ENCODE results near the gene EIF3D.
A peak's percentile ranks its signal among the peaks of the same experiment; 100 is the strongest.

The EIF3D gene, protein sequence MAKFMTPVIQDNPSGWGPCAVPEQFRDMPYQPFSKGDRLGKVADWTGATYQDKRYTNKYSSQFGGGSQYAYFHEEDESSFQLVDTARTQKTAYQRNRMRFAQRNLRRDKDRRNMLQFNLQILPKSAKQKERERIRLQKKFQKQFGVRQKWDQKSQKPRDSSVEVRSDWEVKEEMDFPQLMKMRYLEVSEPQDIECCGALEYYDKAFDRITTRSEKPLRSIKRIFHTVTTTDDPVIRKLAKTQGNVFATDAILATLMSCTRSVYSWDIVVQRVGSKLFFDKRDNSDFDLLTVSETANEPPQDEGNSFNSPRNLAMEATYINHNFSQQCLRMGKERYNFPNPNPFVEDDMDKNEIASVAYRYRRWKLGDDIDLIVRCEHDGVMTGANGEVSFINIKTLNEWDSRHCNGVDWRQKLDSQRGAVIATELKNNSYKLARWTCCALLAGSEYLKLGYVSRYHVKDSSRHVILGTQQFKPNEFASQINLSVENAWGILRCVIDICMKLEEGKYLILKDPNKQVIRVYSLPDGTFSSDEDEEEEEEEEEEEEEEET

DNA sequence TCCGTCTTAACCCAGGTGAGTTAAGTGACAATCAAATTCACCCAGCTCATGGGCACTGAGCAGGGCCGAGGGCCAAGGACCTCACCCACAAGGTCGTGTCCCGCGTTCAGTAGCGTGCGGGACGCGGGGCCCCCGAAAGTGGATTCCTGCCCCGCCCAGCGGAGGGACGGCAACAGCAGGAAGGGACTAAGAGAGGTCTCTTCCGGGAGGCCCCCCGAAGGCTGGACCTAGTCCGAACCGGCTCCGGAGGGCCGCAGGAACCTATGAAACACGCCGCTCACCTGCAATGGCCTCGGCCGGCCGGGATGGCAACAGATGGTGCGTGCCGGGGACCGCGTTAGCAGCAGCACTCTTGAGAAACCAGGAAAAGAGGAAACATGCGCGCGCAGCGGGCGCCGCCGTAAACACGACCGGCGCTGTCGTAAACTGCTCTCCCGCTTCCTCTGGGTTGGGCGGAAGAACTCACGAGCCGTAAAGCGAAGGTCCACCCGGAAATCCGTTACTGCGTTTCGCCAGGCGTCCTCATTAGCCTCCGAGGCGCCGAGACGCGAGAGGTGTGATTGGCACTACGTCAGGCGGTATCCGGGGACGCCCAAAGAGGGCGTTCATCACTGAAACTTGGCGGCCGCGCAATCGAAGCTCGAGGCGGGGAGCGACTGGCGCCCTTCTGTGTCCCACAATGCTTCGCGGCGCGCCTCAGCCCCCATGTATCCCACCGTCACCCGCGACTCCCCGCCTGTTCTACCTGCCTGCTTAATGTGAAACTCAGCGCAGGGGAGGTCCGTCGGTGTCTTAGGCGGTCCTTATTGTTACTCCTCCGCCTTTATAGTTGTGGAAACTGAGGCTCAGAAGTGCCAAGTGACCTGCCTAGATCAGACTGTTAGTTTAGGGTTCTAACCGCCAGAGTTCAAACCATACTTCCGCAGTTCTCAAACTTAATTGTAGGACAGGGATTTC, at the start of gene EIF3D:
TSS of gene EIF3D (minus strand) at position 372 of the 957 bp plus-strand sequence. CDS start 3,045 bp downstream, outside the sequence.
- H3K4me3 ChIP-seq (ENCODE audit: low read length): peak within 1 kb of the TSS; percentile 97
- no peak for TF ChIP-seq ZNF274 (IDR thresholded peaks at IDR 0.05; ENCODE audit: low read depth, low read length)

DNA sequence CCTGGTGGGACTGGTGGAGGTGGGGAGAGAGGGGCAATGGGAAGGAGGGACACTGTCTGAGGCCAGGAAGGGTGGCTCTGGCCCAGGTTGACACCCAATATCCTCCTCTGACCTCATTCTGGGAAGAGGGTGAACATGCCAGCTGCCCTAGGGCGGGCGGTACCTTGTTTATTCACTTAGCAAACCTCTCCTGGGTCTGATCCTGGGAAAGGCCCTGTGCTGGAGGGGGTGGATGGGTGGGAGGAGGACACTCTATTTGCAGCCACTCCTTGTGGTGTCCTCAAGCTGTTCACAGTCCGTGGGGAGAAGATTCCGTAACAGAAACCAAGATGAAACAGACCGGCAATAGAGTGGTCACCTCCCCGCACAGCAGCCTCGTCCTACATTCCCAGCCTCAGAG, 49.7 kb upstream of the EIF3D start:
- H3K4me3 ChIP-seq (ENCODE audit: low read length): no peak overlapping the region
- TF ChIP-seq ZNF274 (IDR thresholded peaks at IDR 0.05; ENCODE audit: low read depth, low read length): no peak

DNA sequence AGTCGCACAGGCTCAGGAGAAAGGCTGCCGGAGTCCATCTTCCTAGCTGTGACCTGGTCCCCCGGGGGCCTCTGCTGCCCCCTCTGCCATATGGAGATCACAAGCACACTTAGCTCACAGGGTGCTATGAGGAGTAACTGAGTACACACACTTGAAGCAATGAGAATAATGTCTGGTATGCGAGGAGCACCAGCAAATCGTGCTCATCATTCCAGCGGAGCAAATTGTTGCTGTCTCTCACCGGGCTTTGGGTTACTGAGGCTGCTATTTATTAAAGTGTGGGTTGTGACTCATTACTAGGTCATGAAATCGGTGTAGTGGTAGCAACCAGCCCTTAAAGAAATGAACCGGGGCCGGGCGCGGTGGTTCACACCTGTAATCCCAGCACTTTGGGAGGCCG, 48.1 kb upstream of the EIF3D start:
- H3K4me3 ChIP-seq (ENCODE audit: low read length): no peak overlapping the region
- no peak for TF ChIP-seq ZNF274 (IDR thresholded peaks at IDR 0.05; ENCODE audit: low read depth, low read length)

DNA sequence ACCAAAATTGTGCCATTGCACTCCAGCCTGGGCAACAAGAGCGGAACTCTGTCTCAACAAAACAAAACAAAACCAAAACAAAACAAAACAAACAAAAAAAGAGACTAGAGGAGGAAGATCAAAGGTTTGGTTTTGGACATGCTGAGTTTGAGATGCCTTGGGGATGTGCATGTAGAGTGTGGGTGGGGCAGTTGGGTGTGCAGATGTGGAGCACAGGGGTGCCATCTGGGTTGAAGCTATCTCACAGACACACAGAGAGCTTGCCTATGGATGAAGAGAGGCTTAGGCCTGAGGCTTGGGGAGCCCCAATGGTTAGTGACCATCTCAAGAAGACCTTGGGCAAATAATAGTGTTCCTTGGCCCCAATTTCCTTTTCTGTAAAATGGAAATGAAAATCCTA, 45.8 kb upstream of the EIF3D start:
- TF ChIP-seq ZNF274 (IDR thresholded peaks at IDR 0.05; ENCODE audit: low read depth, low read length): no peak
- H3K4me3 ChIP-seq (ENCODE audit: low read length): no peak overlapping the region

DNA sequence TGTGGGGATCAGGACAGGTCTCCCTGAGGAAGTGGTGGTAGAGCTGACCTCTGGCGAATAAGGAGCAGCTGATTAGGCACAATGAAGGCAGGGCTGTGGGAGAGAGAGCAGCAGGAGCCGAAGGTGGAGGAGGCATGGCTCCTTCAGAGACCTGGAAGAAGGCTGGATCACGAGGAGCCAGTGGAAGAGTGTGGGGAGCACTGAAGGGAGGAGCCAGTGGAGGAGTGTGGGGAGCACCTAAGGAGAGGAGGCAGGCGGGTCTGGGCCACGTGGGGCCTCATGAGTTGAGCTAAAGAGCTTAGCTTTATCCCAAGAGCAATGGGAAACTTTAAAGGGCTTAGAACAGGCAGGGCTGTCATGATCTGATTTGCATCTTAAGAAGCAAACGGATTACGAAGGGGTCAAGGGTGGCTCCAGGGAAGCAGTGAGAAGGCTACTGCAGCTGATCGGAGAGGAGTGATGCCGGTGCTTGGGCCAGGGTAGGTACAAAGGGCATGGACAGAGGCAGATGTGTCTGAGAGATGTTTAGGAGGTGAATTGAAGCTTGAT, 44.9 kb upstream of the EIF3D start:
- TF ChIP-seq ZNF274 (IDR thresholded peaks at IDR 0.05; ENCODE audit: low read depth, low read length): no peak
- no peak overlapping the region for H3K4me3 ChIP-seq (ENCODE audit: low read length)

DNA sequence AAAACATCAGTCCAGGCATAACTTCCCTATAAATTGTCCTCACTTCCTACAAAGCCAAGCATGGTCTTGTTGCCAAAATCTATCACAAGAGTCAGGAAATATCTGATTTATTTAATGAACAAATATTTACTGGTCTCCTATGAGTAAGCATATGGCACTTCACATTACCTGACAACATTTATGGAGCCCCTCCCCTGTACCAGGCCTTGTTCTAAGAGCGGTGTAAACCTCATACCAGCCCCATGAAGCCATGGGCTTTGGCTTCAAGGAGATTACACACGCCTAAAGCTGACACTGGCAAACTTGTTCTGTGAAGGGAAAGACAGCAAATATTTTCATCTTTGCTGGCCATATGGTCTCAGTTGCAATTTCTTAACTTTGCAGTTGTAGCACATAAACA, 43.0 kb upstream of the EIF3D start:
- no peak overlapping the region for H3K4me3 ChIP-seq (ENCODE audit: low read length)
- TF ChIP-seq ZNF274 (IDR thresholded peaks at IDR 0.05; ENCODE audit: low read depth, low read length): no peak

DNA sequence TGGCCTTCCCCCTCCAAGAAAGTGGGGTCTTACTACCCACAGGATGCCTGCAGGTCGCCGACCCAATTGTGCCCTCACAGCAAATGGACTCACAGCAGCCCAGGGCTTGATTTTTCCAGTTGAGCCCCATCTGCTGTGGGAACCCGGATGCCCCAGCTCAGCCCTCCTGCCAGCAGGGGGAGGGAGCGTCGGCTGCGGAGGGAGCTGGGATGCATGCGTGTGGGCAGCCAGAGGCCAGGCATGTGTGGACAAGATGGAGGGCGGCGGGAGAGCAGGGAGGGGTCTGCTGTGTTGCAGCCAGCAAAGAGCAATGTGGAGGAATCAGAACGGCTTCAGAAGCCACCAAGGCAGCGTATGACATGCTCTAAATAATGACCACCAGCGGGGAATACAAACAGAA, 41.0 kb upstream of the EIF3D start:
- no peak overlapping the region for H3K4me3 ChIP-seq (ENCODE audit: low read length)
- no peak for TF ChIP-seq ZNF274 (IDR thresholded peaks at IDR 0.05; ENCODE audit: low read depth, low read length)

DNA sequence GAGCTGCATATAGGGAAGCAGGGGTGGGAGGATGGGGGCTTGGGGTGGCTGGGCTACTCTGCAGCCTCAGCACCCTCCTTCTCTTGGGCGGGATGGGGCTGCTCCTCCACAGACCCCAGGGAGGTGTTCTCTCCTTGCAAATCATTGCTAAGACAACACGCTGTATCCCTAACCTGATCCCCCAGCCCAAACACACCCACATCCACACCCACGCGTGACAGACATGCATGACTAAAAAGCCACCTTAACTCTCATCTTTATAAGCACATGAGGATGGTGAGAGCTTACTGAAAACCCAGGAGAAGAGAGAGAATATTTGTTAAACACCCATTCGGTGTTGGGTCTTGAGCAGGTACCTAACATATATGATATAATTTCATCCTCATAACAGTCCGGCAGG, 39.9 kb upstream of the EIF3D start:
- TF ChIP-seq ZNF274 (IDR thresholded peaks at IDR 0.05; ENCODE audit: low read depth, low read length): no peak
- H3K4me3 ChIP-seq (ENCODE audit: low read length): no peak overlapping the region

DNA sequence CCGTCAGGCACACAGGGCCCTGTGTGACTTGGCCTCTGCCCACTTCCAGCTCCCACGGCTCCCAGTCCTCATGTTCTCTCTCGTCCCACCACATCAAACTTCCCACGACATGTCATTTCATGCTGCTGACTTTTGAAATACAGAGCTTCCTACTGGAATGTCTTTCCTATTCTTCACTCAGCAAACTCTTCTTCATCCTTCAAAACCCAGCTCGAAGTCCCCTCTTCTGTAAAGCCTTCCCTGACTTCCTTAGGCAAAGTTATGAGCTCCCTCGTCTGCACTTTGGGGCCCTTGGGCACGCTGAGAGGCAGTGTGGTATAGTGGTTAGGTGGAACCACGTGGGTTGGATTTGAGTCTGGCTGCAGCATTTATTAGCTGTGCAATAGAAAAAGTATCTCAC, 37.8 kb upstream of the EIF3D start:
- no peak overlapping the region for H3K4me3 ChIP-seq (ENCODE audit: low read length)
- no peak for TF ChIP-seq ZNF274 (IDR thresholded peaks at IDR 0.05; ENCODE audit: low read depth, low read length)

DNA sequence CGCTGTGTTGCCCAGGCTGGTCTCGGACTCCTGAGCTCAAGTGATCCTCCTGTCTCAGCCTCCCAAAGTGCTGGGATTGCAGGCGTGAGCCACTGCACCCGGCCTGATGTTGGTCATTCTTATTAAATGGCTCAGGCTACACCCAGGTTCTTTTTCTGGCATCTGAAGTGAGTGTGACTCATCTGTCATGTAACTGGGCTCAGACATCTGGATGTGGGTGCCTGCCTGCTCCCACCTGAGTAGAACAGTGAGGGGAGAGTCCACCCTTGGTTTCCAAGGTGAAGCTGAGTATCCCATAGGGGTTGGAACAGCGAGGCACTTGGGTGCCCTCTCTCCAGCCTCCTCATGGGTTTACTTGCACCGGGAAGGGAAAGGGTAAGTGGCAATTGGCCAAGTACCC, 36.7 kb upstream of the EIF3D start:
- no peak for TF ChIP-seq ZNF274 (IDR thresholded peaks at IDR 0.05; ENCODE audit: low read depth, low read length)
- H3K4me3 ChIP-seq (ENCODE audit: low read length): no peak overlapping the region

DNA sequence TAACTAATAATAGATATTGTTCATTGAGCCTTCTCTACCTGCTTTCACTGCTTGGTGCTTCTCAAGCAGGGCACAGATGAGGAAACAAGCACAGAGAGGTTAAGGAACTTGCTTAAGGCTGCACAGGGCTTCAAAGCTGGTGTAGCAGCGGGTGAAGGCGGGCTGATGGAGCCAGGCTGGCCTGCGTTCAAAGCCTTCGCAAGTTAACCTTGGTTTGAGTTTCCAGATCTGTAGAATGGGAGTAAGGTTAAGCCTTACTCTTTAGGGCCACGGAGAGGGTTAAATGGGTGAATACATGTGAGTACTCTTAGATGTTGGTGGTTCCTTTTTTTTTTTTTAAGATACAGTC, 36.2 kb upstream of the EIF3D start:
- TF ChIP-seq ZNF274 (IDR thresholded peaks at IDR 0.05; ENCODE audit: low read depth, low read length): no peak
- no peak overlapping the region for H3K4me3 ChIP-seq (ENCODE audit: low read length)

DNA sequence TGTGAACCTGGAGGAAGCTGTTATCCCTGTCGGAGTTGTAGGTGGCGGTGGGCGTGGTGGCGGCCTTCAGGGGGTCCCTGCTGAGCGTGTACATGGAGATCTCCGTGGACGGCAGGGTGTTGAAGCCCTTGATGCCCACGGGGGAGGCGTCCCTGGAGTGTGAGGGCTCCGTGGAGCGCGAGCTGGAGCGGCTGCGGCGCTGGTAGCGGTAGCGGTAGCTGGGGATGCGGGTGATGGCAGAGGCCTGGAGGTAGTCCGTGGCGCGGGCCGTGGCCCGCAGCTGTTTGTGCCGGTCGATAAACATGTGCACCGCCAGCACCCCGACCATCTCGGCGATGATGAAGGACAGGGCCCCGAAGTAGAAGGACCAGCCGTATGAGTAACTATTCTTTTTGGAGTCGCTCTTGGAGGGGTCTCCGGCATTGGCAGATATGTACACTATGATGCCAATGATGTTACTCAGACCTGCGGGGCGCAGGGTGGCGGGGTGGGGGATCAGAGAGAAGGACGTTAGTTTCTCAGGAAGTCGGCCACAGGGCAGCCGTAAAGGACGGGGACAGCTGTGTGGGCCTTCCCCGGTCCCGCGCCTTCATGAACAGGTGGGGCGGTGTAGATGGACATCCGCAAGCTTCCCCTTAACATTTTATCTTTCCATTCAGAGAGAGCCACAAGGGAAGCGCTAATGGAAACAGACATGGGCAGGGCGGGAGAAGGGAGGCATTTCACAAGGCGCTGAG, 35.6 kb upstream of the EIF3D start:
- TF ChIP-seq ZNF274 (IDR thresholded peaks at IDR 0.05; ENCODE audit: low read depth, low read length): no peak
- no peak overlapping the region for H3K4me3 ChIP-seq (ENCODE audit: low read length)

DNA sequence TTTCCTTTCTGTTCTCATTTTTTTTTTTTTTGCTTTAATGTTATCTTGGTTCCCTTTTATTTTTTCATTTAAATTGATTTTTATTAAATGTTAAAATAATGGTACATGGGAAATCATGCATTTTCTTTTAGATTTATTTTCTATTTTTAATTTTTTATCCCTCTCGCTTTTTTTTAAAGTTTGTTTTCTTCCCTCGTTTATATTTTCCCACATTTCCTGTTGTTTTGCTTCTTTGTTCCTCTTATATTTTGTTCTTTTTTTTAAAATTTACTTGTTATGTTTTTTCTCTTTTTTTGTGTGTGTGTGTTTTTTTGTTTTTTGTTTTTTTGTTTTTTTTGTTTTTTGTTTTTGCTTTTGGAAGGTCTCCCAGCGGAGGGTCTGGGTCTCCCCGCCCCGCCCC, 34.9 kb upstream of the EIF3D start:
- no peak for TF ChIP-seq ZNF274 (IDR thresholded peaks at IDR 0.05; ENCODE audit: low read depth, low read length)
- H3K4me3 ChIP-seq (ENCODE audit: low read length): no peak overlapping the region

DNA sequence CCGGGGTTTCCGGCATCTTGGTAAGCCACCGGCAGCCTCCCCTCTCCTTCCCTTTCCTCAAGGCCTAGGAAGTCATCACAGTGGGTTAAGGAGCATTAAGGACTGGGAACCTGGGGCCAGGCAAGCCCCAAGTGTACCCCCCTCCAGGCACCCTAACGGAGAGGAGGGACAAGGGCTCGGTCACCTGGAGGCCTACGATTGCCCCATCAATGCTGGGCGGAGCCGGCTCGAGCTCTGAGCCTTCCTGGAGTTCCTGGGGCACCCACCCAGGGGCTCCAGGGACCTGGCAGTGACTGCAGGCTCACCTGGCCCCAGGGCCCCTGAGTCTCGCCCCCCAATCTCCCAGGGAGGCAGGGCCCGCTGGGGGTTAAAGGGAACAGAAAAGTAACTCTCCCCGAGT, 34.5 kb upstream of the EIF3D start:
- H3K4me3 ChIP-seq (ENCODE audit: low read length): no peak overlapping the region
- TF ChIP-seq ZNF274 (IDR thresholded peaks at IDR 0.05; ENCODE audit: low read depth, low read length): no peak

Measured in GM08714 (cell line).